ENCODE results near the gene TTC6. TPM values are rescaled to one million over a fixed set of nuclear protein-coding genes. Genes with fewer than 3 reads are reported as not detected.

Gene TTC6
- total RNA-seq, 1 donor from 2014 or later: 39.3 TPM

DNA sequence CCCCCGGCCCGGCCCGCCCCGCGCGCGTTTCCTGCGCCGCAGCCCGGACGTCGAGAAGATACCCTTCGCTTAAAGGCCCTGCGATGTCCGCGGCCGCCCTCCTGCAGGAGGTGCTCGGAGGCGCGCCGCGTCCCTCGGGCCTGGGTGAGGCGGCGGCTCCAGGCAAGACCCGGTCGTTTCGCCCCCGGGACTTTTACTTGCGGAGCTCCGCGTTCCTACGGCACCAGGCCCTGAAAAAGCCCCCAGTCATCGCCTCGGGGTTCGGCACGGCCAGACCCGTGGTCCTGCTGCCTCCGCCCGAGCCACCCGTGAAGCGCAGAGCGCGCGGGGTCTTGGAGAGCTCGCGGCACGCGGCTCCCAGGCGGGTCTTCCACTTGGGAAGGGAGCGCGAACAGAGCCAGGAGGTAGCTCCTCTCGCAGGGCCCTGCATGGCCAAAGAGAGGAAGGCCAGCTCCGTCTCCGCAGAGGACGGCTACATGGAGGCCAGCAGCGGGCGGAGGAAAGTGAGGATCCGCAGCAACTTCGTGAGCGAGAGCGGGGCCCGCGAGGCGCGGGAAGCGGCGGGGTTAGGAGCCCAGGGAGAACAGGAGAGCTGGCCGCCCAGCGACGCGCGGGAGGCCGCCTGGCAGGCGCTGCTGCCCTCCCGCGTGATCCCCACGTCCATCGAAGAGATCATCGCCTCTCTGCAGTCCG is 26.9 kb downstream of the TTC6 start:
- TF ChIP-seq, protein P1, sequence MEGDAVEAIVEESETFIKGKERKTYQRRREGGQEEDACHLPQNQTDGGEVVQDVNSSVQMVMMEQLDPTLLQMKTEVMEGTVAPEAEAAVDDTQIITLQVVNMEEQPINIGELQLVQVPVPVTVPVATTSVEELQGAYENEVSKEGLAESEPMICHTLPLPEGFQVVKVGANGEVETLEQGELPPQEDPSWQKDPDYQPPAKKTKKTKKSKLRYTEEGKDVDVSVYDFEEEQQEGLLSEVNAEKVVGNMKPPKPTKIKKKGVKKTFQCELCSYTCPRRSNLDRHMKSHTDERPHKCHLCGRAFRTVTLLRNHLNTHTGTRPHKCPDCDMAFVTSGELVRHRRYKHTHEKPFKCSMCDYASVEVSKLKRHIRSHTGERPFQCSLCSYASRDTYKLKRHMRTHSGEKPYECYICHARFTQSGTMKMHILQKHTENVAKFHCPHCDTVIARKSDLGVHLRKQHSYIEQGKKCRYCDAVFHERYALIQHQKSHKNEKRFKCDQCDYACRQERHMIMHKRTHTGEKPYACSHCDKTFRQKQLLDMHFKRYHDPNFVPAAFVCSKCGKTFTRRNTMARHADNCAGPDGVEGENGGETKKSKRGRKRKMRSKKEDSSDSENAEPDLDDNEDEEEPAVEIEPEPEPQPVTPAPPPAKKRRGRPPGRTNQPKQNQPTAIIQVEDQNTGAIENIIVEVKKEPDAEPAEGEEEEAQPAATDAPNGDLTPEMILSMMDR (IDR thresholded peaks at IDR 0.05; ENCODE audit: unreplicated experiment): no peak
- H3K27me3 Mint-ChIP-seq: peaks cover 20% of the 10 kb centered on the region
- H3K9me3 Mint-ChIP-seq (ENCODE audit: low read depth): no peaks in the 10 kb centered on the region
- no peak for DNase-seq (ENCODE audit: low spot score, unreplicated experiment)
- H3K36me3 Mint-ChIP-seq (ENCODE audit: insufficient read depth): peaks cover 42% of the 10 kb centered on the region
- H3K27ac Mint-ChIP-seq: no peak overlapping the region
- peaks cover 14% of the 10 kb centered on the region for H3K4me1 Mint-ChIP-seq (ENCODE audit: low read depth)
- H3K4me3 Mint-ChIP-seq (ENCODE audit: low read depth): peak overlapping the region; percentile 31

DNA sequence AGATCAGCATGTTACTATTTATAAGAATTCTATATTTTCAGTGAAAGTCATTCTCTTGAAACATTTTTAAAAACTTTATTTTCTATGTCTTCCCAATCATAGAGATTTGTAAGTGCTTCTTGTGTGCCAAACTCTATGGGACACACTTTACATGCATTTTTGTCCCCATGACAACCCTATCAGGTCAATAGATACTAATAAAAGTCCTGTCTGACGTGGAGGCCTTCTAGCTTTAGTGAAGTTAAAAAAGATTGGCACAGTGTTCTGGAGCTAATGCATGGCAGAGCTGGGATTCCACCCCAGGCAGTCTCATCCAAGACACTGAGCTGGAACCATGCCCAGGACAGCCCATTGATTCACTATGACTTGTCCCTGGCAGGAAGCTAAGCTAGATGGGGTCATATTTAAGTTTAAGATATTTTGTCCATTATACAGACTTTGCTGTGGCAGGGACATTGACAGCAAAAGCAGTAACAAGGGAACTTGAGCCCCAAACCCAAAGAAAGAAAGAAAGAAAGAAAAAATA is 28.1 kb downstream of the TTC6 start:
- TF ChIP-seq, protein P1 (IDR thresholded peaks at IDR 0.05; ENCODE audit: unreplicated experiment): no peak
- no peak for DNase-seq (ENCODE audit: low spot score, unreplicated experiment)
- no peak overlapping the region for H3K27ac Mint-ChIP-seq
- no peak overlapping the region for H3K4me3 Mint-ChIP-seq (ENCODE audit: low read depth)
- H3K9me3 Mint-ChIP-seq (ENCODE audit: low read depth): peaks cover 6% of the 10 kb centered on the region
- peaks cover 12% of the 10 kb centered on the region for H3K4me1 Mint-ChIP-seq (ENCODE audit: low read depth)
- H3K27me3 Mint-ChIP-seq: peaks cover 20% of the 10 kb centered on the region
- H3K36me3 Mint-ChIP-seq (ENCODE audit: insufficient read depth): peaks cover 47% of the 10 kb centered on the region

DNA sequence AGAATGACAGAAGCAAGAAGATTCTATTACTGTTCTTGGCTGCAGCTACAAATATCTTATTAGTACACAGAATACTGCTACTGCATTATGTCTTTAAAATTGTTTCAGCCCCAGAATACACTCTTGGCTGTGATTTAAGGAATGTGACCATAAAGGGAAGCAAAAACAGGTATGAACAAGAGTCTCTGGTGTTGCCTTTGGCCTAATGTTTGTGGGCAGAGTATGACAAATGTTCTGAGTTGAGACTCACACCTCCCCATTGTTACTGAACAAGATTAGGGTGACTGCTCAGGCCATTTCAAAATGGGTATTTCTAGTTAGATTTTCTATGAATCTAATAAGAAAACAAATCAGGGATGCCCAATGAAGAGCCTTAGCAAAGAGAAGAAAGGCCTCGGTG is 28.5 kb downstream of the TTC6 start:
- H3K27ac Mint-ChIP-seq: no peak overlapping the region
- DNase-seq (ENCODE audit: low spot score, unreplicated experiment): no peak
- peaks cover 20% of the 10 kb centered on the region for H3K27me3 Mint-ChIP-seq
- TF ChIP-seq, protein P1 (IDR thresholded peaks at IDR 0.05; ENCODE audit: unreplicated experiment): no peak
- no peak overlapping the region for H3K4me3 Mint-ChIP-seq (ENCODE audit: low read depth)
- peaks cover 48% of the 10 kb centered on the region for H3K36me3 Mint-ChIP-seq (ENCODE audit: insufficient read depth)
- peaks cover 11% of the 10 kb centered on the region for H3K9me3 Mint-ChIP-seq (ENCODE audit: low read depth)
- peaks cover 7% of the 10 kb centered on the region for H3K4me1 Mint-ChIP-seq (ENCODE audit: low read depth)

GRCh38 chr14:37625597-37626595 is 30.5 kb downstream of the TTC6 start:
- no peak for DNase-seq (ENCODE audit: low spot score, unreplicated experiment)
- Mint-ChIP-seq H3K9me3 (ENCODE audit: low read depth) (peaks cover 25% of the 10 kb centered on the region), H3K4me3 (ENCODE audit: low read depth) (no peak overlapping the region), H3K27me3 (peaks cover 13% of the 10 kb centered on the region), H3K4me1 (ENCODE audit: low read depth) (peaks cover under 1% of the 10 kb centered on the region), H3K36me3 (ENCODE audit: insufficient read depth) (peaks cover 60% of the 10 kb centered on the region), H3K27ac (no peak overlapping the region)
- TF ChIP-seq, protein P1 (IDR thresholded peaks at IDR 0.05; ENCODE audit: unreplicated experiment): no peak

DNA sequence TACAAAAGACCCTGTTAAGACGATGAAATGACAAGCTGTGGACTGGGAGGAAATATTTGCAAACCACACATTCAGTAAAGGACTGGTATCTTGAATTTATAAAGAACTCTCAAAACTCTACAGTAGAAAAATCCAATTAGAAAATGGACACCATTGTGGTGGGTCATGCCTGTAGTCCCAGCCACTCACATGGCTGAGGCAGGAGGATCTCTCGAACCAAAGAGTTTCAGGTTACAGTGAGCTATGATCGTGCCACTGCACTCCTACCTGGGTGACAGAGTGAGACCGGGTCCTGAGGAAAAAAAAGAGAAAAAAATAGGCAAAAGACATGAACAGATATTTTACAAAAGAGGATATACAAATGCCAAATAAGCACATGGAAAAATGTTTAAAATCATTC is 41.9 kb downstream of the TTC6 start:
- H3K4me3 Mint-ChIP-seq (ENCODE audit: low read depth): no peak overlapping the region
- H3K27me3 Mint-ChIP-seq: no peaks in the 10 kb centered on the region
- H3K9me3 Mint-ChIP-seq (ENCODE audit: low read depth): peaks cover 3% of the 10 kb centered on the region
- no peak for DNase-seq (ENCODE audit: low spot score, unreplicated experiment)
- peaks cover 28% of the 10 kb centered on the region for H3K36me3 Mint-ChIP-seq (ENCODE audit: insufficient read depth)
- TF ChIP-seq, protein P1 (IDR thresholded peaks at IDR 0.05; ENCODE audit: unreplicated experiment): no peak
- no peaks in the 10 kb centered on the region for H3K4me1 Mint-ChIP-seq (ENCODE audit: low read depth)
- no peak overlapping the region for H3K27ac Mint-ChIP-seq
